Measurements from ENCODE around the gene RASSF3.

Gene RASSF3

GRCh38 chr12:64590183-64590582 lies 20.1 kb upstream of the RASSF3 start:
- H2AK5ac ChIP-seq (ENCODE audit: low read length, severe bottlenecking) = no peak overlapping the region
- no peak overlapping the region for H3K27ac ChIP-seq (ENCODE audit: low read length, poor library complexity, severe bottlenecking)
- H3K4me3 ChIP-seq (ENCODE audit: insufficient read depth in 1 of 2, low read depth in 1 of 2, low read length in 2 of 2) = no peak overlapping the region
- H2BK12ac ChIP-seq (ENCODE audit: low read length in 2 of 2) = no peak overlapping the region
- no peaks in the 10 kb centered on the region for H3K79me1 ChIP-seq (replicated peaks; ENCODE audit: low read length, poor library complexity, severe bottlenecking)
- H2BK15ac ChIP-seq (ENCODE audit: low read depth, poor library complexity, severe bottlenecking) = no peak overlapping the region
- no peak overlapping the region for H3K9ac ChIP-seq (ENCODE audit: low read length)
- no CpG with 5 or more reads among the region's 1 CpG for WGBS
- no peak overlapping the region for H3K14ac ChIP-seq (ENCODE audit: low read length in 2 of 2)
- H2BK5ac ChIP-seq (ENCODE audit: low read depth, low read length, poor library complexity, severe bottlenecking) = no peak overlapping the region
- no peaks in the 10 kb centered on the region for H3K36me3 ChIP-seq (ENCODE audit: control insufficient read depth in 1 of 2, insufficient read depth in 2 of 2, low read depth in 1 of 2, low read length in 2 of 2)
- H3K4me2 ChIP-seq (ENCODE audit: low read length, poor library complexity, severe bottlenecking) = no peak overlapping the region
- no peak for DNase-seq
- H4K8ac ChIP-seq (ENCODE audit: low read length) = no peak overlapping the region
- no peak overlapping the region for H4K91ac ChIP-seq (ENCODE audit: low read length)
- no peaks in the 10 kb centered on the region for H3K4me1 ChIP-seq (ENCODE audit: control insufficient read depth, insufficient read depth, low read depth, low read length)
- H2BK120ac ChIP-seq (ENCODE audit: low read depth, low read length) = no peak overlapping the region
- no peaks in the 10 kb centered on the region for H3K9me3 ChIP-seq (ENCODE audit: control insufficient read depth, low read length)
- H3K4ac ChIP-seq (ENCODE audit: low read depth in 1 of 2, low read length in 2 of 2) = no peak overlapping the region
- H3K27me3 ChIP-seq (ENCODE audit: control insufficient read depth in 1 of 2, insufficient read depth in 1 of 2, low read length in 2 of 2) = no peaks in the 10 kb centered on the region
- H3K23ac ChIP-seq (ENCODE audit: low read length in 2 of 2) = no peak overlapping the region
- H2AFZ ChIP-seq (ENCODE audit: low read depth, low read length) = no peak overlapping the region
- H3K18ac ChIP-seq (ENCODE audit: low read depth in 1 of 2, low read length in 2 of 2) = no peak overlapping the region

- Histone ChIP-seq H3K4ac (ENCODE audit: low read depth in 1 of 2, low read length in 2 of 2) (no peak overlapping the region), H2BK15ac (ENCODE audit: low read depth, poor library complexity, severe bottlenecking) (no peak overlapping the region), H3K23ac (ENCODE audit: low read length in 2 of 2) (no peak overlapping the region), H3K27me3 (ENCODE audit: control insufficient read depth in 1 of 2, insufficient read depth in 1 of 2, low read length in 2 of 2) (no peaks in the 10 kb centered on the region), H3K4me3 (ENCODE audit: insufficient read depth in 1 of 2, low read depth in 1 of 2, low read length in 2 of 2) (no peak overlapping the region), H3K9me3 (ENCODE audit: control insufficient read depth, low read length) (no peaks in the 10 kb centered on the region), H4K91ac (ENCODE audit: low read length) (no peak overlapping the region), H4K8ac (ENCODE audit: low read length) (no peak overlapping the region), H3K18ac (ENCODE audit: low read depth in 1 of 2, low read length in 2 of 2) (peak overlapping the region in 1 of 2 experiments; percentile 2), H3K4me2 (ENCODE audit: low read length, poor library complexity, severe bottlenecking) (no peak overlapping the region), H2BK5ac (ENCODE audit: low read depth, low read length, poor library complexity, severe bottlenecking) (no peak overlapping the region), H2AK5ac (ENCODE audit: low read length, severe bottlenecking) (no peak overlapping the region), H2BK12ac (ENCODE audit: low read length in 2 of 2) (peak overlapping the region in 1 of 2 experiments; percentile 54), H3K27ac (ENCODE audit: low read length, poor library complexity, severe bottlenecking) (no peak overlapping the region), H2BK120ac (ENCODE audit: low read depth, low read length) (peak overlapping the region; percentile 8), H2AFZ (ENCODE audit: low read depth, low read length) (no peak overlapping the region), H3K79me1 (replicated peaks; ENCODE audit: low read length, poor library complexity, severe bottlenecking) (no peaks in the 10 kb centered on the region), H3K36me3 (ENCODE audit: control insufficient read depth in 1 of 2, insufficient read depth in 2 of 2, low read depth in 1 of 2, low read length in 2 of 2) (no peaks in the 10 kb centered on the region), H3K9ac (ENCODE audit: low read length) (no peak overlapping the region), H3K14ac (ENCODE audit: low read length in 2 of 2) (peak overlapping the region in 1 of 2 experiments; percentile 28), H3K4me1 (ENCODE audit: control insufficient read depth, insufficient read depth, low read depth, low read length) (no peaks in the 10 kb centered on the region)
- 85% methylated on average over 4 of the region's 6 CpGs for WGBS
- no peak for DNase-seq
Observed at GRCh38 chr12:64595863-64596793, 14.2 kb upstream of the RASSF3 start.

GRCh38 chr12:64598831-64599230 lies 11.5 kb upstream of the RASSF3 start:
- H2BK120ac ChIP-seq (ENCODE audit: low read depth, low read length) = no peak overlapping the region
- H3K23ac ChIP-seq (ENCODE audit: low read length in 2 of 2) = no peak overlapping the region
- H2AK5ac ChIP-seq (ENCODE audit: low read length, severe bottlenecking) = no peak overlapping the region
- 55% methylated on average over 4 of the region's 4 CpGs for WGBS
- no peak overlapping the region for H3K14ac ChIP-seq (ENCODE audit: low read length in 2 of 2)
- H4K91ac ChIP-seq (ENCODE audit: low read length) = no peak overlapping the region
- no peak overlapping the region for H3K18ac ChIP-seq (ENCODE audit: low read depth in 1 of 2, low read length in 2 of 2)
- H3K27me3 ChIP-seq (ENCODE audit: control insufficient read depth in 1 of 2, insufficient read depth in 1 of 2, low read length in 2 of 2) = no peaks in the 10 kb centered on the region
- no peak overlapping the region for H3K27ac ChIP-seq (ENCODE audit: low read length, poor library complexity, severe bottlenecking)
- H2BK12ac ChIP-seq (ENCODE audit: low read length in 2 of 2) = no peak overlapping the region
- H3K79me1 ChIP-seq (replicated peaks; ENCODE audit: low read length, poor library complexity, severe bottlenecking) = no peaks in the 10 kb centered on the region
- DNase-seq = no peak
- H3K4ac ChIP-seq (ENCODE audit: low read depth in 1 of 2, low read length in 2 of 2) = no peak overlapping the region
- H3K4me2 ChIP-seq (ENCODE audit: low read length, poor library complexity, severe bottlenecking) = no peak overlapping the region
- H2BK5ac ChIP-seq (ENCODE audit: low read depth, low read length, poor library complexity, severe bottlenecking) = no peak overlapping the region
- no peak overlapping the region for H3K4me3 ChIP-seq (ENCODE audit: insufficient read depth in 1 of 2, low read depth in 1 of 2, low read length in 2 of 2)
- no peak overlapping the region for H4K8ac ChIP-seq (ENCODE audit: low read length)
- no peak overlapping the region for H2BK15ac ChIP-seq (ENCODE audit: low read depth, poor library complexity, severe bottlenecking)
- H3K4me1 ChIP-seq (ENCODE audit: control insufficient read depth, insufficient read depth, low read depth, low read length) = no peaks in the 10 kb centered on the region
- no peaks in the 10 kb centered on the region for H3K36me3 ChIP-seq (ENCODE audit: control insufficient read depth in 1 of 2, insufficient read depth in 2 of 2, low read depth in 1 of 2, low read length in 2 of 2)
- no peaks in the 10 kb centered on the region for H3K9me3 ChIP-seq (ENCODE audit: control insufficient read depth, low read length)
- no peak overlapping the region for H3K9ac ChIP-seq (ENCODE audit: low read length)
- H2AFZ ChIP-seq (ENCODE audit: low read depth, low read length) = no peak overlapping the region

GRCh38 chr12:64600164-64600561 lies 10.1 kb upstream of the RASSF3 start:
- Histone ChIP-seq H3K9me3 (ENCODE audit: control insufficient read depth, low read length) (no peaks in the 10 kb centered on the region), H2AK5ac (ENCODE audit: low read length, severe bottlenecking) (no peak overlapping the region), H2AFZ (ENCODE audit: low read depth, low read length) (no peak overlapping the region), H2BK120ac (ENCODE audit: low read depth, low read length) (no peak overlapping the region), H2BK5ac (ENCODE audit: low read depth, low read length, poor library complexity, severe bottlenecking) (no peak overlapping the region), H3K18ac (ENCODE audit: low read depth in 1 of 2, low read length in 2 of 2) (no peak overlapping the region), H3K27ac (ENCODE audit: low read length, poor library complexity, severe bottlenecking) (no peak overlapping the region), H3K4ac (ENCODE audit: low read depth in 1 of 2, low read length in 2 of 2) (no peak overlapping the region), H3K4me3 (ENCODE audit: insufficient read depth in 1 of 2, low read depth in 1 of 2, low read length in 2 of 2) (no peak overlapping the region), H3K4me1 (ENCODE audit: control insufficient read depth, insufficient read depth, low read depth, low read length) (no peaks in the 10 kb centered on the region), H3K27me3 (ENCODE audit: control insufficient read depth in 1 of 2, insufficient read depth in 1 of 2, low read length in 2 of 2) (no peaks in the 10 kb centered on the region), H4K8ac (ENCODE audit: low read length) (no peak overlapping the region), H4K91ac (ENCODE audit: low read length) (no peak overlapping the region), H3K23ac (ENCODE audit: low read length in 2 of 2) (no peak overlapping the region), H2BK12ac (ENCODE audit: low read length in 2 of 2) (no peak overlapping the region), H3K4me2 (ENCODE audit: low read length, poor library complexity, severe bottlenecking) (no peak overlapping the region), H3K36me3 (ENCODE audit: control insufficient read depth in 1 of 2, insufficient read depth in 2 of 2, low read depth in 1 of 2, low read length in 2 of 2) (no peaks in the 10 kb centered on the region), H3K9ac (ENCODE audit: low read length) (no peak overlapping the region), H3K79me1 (replicated peaks; ENCODE audit: low read length, poor library complexity, severe bottlenecking) (no peaks in the 10 kb centered on the region), H2BK15ac (ENCODE audit: low read depth, poor library complexity, severe bottlenecking) (no peak overlapping the region), H3K14ac (ENCODE audit: low read length in 2 of 2) (no peak overlapping the region)
- DNase-seq = no peak
- 100% methylated on average over 1 of the region's 2 CpGs for WGBS
